Thyroid gland (tissue), 4 donors: Measurements from ENCODE around the gene SGPP2.

Experiments
- CTCF ChIP-seq, 6 experiments: fragments of 200-600 bp in 3 of 6; fragments of 450-650 bp in 3 of 6; sonication (generic) in 3 of 6; IDR thresholded peaks; one replicate each; pipeline ENCODE4 v1.5.1; 2016 to 2019; ENCODE audit warnings: antibody characterized with exemption in 6 of 6, mild to moderate bottlenecking in 2 of 6, inconsistent platforms in 1 of 6, moderate library complexity in 1 of 6
- POLR2A ChIP-seq, 2 donors: fragments of 450-650 bp; IDR thresholded peaks; one replicate each; pipeline ENCODE4 v1.6.1; 2017; ENCODE audit warnings: antibody characterized with exemption in 2 of 2, mild to moderate bottlenecking in 2 of 2, moderate library complexity in 1 of 2

GRCh38 chr2:222399038-222399783, 25.1 kb upstream of the SGPP2 start:
- TF ChIP-seq CTCF (IDR thresholded peaks at IDR 0.05), result no peak
- TF ChIP-seq POLR2A (IDR thresholded peaks at IDR 0.05), result no peak
